IMR-90 (cell line): Measurements from ENCODE around the gene RCAN2. TPM values are rescaled to one million over a fixed set of nuclear protein-coding genes. Genes with fewer than 3 reads are reported as not detected.

ENCODE experiments used
- ATAC-seq: fragments of 200-7000 bp; cut with Tn5 transposase; 2 replicates; pipeline ENCODE4 v1.9.1; 2020; ENCODE audit warnings: low read depth, mild to moderate bottlenecking, moderate library complexity
- BruUV-seq: library from RNA; stranded (reverse); fragments of 400-500 nt; replicated peaks from 2 replicates; lab custom pipeline; 2021; lab: Mats Ljungman, UMichigan
- CTCF ChIA-PET: fragments of 300-600 bp; formaldehyde crosslinking; extraction: SDS; loops from one replicate; lab custom pipeline; 2021; ENCODE audit warnings: antibody characterized with exemption; lab: Yijun Ruan, JAX
- POLR2A ChIA-PET: fragments of 300-600 bp; sonication (Branson Sonifier 250); formaldehyde crosslinking; loops from one replicate; lab custom pipeline; 2022; ENCODE audit warnings: antibody characterized with exemption; ENCODE audit not compliant: unreplicated experiment; lab: Charles Lee
- DNase-seq: peaks from one replicate; pipeline ENCODE4 v3.0.0; 2013
- H2AFZ ChIP-seq: replicated peaks from 2 replicates; pipeline ENCODE3; 2013; ENCODE audit warnings: low read length, mild to moderate bottlenecking; ENCODE audit not compliant: poor library complexity
- H2AK5ac ChIP-seq: 2 replicates; pipeline ENCODE4 v1.6.1; 2013; ENCODE audit warnings: low read depth, low read length, inconsistent platforms
- H2AK9ac ChIP-seq: replicated peaks from 2 replicates; pipeline ENCODE3; 2013; ENCODE audit warnings: mild to moderate bottlenecking, low read depth, low read length, moderate library complexity; ENCODE audit not compliant: poor library complexity
- H2BK120ac ChIP-seq: 2 replicates; pipeline ENCODE4 v1.6.1; 2013; ENCODE audit warnings: low read depth, low read length, inconsistent platforms
- H2BK15ac ChIP-seq: 3 replicates; pipeline ENCODE4 v1.6.1; 2013; ENCODE audit warnings: low read depth, low read length, inconsistent platforms
- H2BK20ac ChIP-seq: 2 replicates; pipeline ENCODE4 v1.6.1; 2013; ENCODE audit warnings: low read depth, mild to moderate bottlenecking, inconsistent platforms, low read length, moderate library complexity
- H2BK5ac ChIP-seq: 2 replicates; pipeline ENCODE4 v1.6.1; 2013; ENCODE audit warnings: mild to moderate bottlenecking, low read depth, low read length, inconsistent platforms; ENCODE audit not compliant: poor library complexity, severe bottlenecking
- H3K14ac ChIP-seq: replicated peaks from 2 replicates; pipeline ENCODE4 v1.6.1; 2013; ENCODE audit warnings: low read depth, low read length, inconsistent platforms
- H3K18ac ChIP-seq: 2 replicates; pipeline ENCODE4 v1.6.1; 2013; ENCODE audit warnings: low read depth, low read length, control low read depth
- H3K23ac ChIP-seq: 2 replicates; pipeline ENCODE4 v1.6.1; 2013; ENCODE audit warnings: low read depth, low read length, inconsistent platforms
- H3K27ac ChIP-seq: 2 replicates; pipeline ENCODE4 v1.5.1; 2013; ENCODE audit warnings: mild to moderate bottlenecking, control low read depth, low read length; ENCODE audit not compliant: insufficient read depth
- H3K27me3 ChIP-seq: 2 replicates; pipeline ENCODE4 v1.6.1; 2013; ENCODE audit warnings: low read length; ENCODE audit not compliant: control insufficient read depth, insufficient read depth
- H3K36me3 ChIP-seq: 2 replicates; pipeline ENCODE4 v1.6.1; 2013; ENCODE audit warnings: low read length, mixed read lengths; ENCODE audit not compliant: control insufficient read depth, insufficient read depth
- H3K4ac ChIP-seq: 2 replicates; pipeline ENCODE4 v1.6.1; 2013; ENCODE audit warnings: low read depth, low read length, inconsistent platforms
- H3K4me1 ChIP-seq: 2 replicates; pipeline ENCODE4 v1.6.1; 2013; ENCODE audit warnings: low read length, mixed read lengths; ENCODE audit not compliant: control insufficient read depth, insufficient read depth
- H3K4me2 ChIP-seq: 2 replicates; pipeline ENCODE4 v1.6.1; 2013; ENCODE audit warnings: low read depth, mild to moderate bottlenecking, control low read depth, low read length, moderate library complexity
- H3K4me3 ChIP-seq: 2 replicates; pipeline ENCODE4 v1.5.1; 2013; ENCODE audit warnings: low read depth, mild to moderate bottlenecking, control low read depth, low read length, moderate library complexity; ENCODE audit not compliant: insufficient read depth
- H3K56ac ChIP-seq: 2 replicates; pipeline ENCODE4 v1.6.1; 2013; ENCODE audit warnings: low read length, inconsistent platforms; ENCODE audit not compliant: insufficient read depth; ENCODE audit errors: extremely low read depth
- H3K79me1 ChIP-seq, 2 experiments: 2 replicates each; pipeline ENCODE4 v1.6.1; 2013; ENCODE audit warnings: low read length in 2 of 2, inconsistent platforms in 1 of 2, low read depth in 1 of 2
- H3K9ac ChIP-seq: 2 replicates; pipeline ENCODE4 v1.6.1; 2013; ENCODE audit warnings: low read depth, low read length, control low read depth
- H3K9me1 ChIP-seq: 2 replicates; pipeline ENCODE4 v1.6.1; 2013; ENCODE audit warnings: low read length, inconsistent platforms; ENCODE audit not compliant: insufficient read depth
- H3K9me3 ChIP-seq: 2 replicates; pipeline ENCODE4 v1.6.1; 2013; ENCODE audit warnings: low read length; ENCODE audit not compliant: control insufficient read depth, insufficient read depth
- H4K20me1 ChIP-seq: 2 replicates; pipeline ENCODE4 v1.6.1; 2013; ENCODE audit warnings: low read length, inconsistent platforms; ENCODE audit not compliant: insufficient read depth
- H4K5ac ChIP-seq: 2 replicates; pipeline ENCODE4 v1.6.1; 2013; ENCODE audit warnings: mild to moderate bottlenecking, low read depth, low read length, control low read depth
- H4K8ac ChIP-seq, 2 experiments: 2 replicates each; pipeline ENCODE4 v1.6.1; 2013; ENCODE audit warnings: low read depth in 2 of 2, low read length in 2 of 2, control low read depth in 1 of 2, inconsistent platforms in 1 of 2
- H4K91ac ChIP-seq: 2 replicates; pipeline ENCODE4 v1.6.1; 2013; ENCODE audit warnings: low read depth, low read length, inconsistent platforms; ENCODE audit not compliant: insufficient read depth
- BHLHE40 ChIP-seq: fragments of 150-350 bp; IDR thresholded peaks from 2 replicates; pipeline ENCODE4 v1.6.1; 2016; ENCODE audit warnings: mild to moderate bottlenecking, low read depth, low read length
- CEBPB ChIP-seq: IDR thresholded peaks from 2 replicates; pipeline ENCODE4 v1.6.1; 2012; ENCODE audit warnings: low read depth, low read length, improper control_type of control experiment
- CHD1 ChIP-seq: IDR thresholded peaks from 2 replicates; pipeline ENCODE4 v1.6.1; 2012; ENCODE audit warnings: low read depth, low read length, improper control_type of control experiment
- CTCF ChIP-seq: conservative IDR thresholded peaks from 2 replicates; pipeline ENCODE4 v1.5.1; 2012; ENCODE audit warnings: mild to moderate bottlenecking, low read depth, low read length, improper control_type of control experiment
- FOS ChIP-seq: fragments of 150-350 bp; IDR thresholded peaks from 2 replicates; pipeline ENCODE4 v1.6.1; 2016; ENCODE audit warnings: low read depth, low read length
- MXI1 ChIP-seq: IDR thresholded peaks from 2 replicates; pipeline ENCODE4 v1.6.1; 2012; ENCODE audit warnings: low read depth, mild to moderate bottlenecking, low read length, moderate library complexity, borderline replicate concordance
- RCOR1 ChIP-seq: IDR thresholded peaks from 2 replicates; pipeline ENCODE4 v1.6.1; 2012; ENCODE audit warnings: mild to moderate bottlenecking, low read length, improper control_type of control experiment; ENCODE audit not compliant: insufficient replicate concordance
- SMC3 ChIP-seq: fragments of 150-350 bp; IDR thresholded peaks from 2 replicates; pipeline ENCODE4 v1.6.1; 2016; ENCODE audit warnings: low read depth, mild to moderate bottlenecking, antibody characterized with exemption, low read length, moderate library complexity
- WGBS, 2 experiments: methylation state at CpG; one replicate each; pipeline versions ENCODE4 v1.1.5 to v1.1.7; 2013; ENCODE audit warnings: missing lambda C conversion rate in 2 of 2; ENCODE audit not compliant: insufficient read length in 1 of 2; ENCODE audit errors: extremely low coverage in 2 of 2; 5-methylcytosine and 5-hydroxymethylcytosine counted together
- dilution Hi-C: fragments of 300-500 bp; cut with HindIII; formaldehyde crosslinking; loops from one replicate; pipeline ENCODE4 v1.14.3; 2018; ENCODE audit warnings: low sequenced_read_pairs; ENCODE audit not compliant: unreplicated experiment
- in situ Hi-C: fragments of 300-500 bp; cut with MboI; formaldehyde crosslinking; loops from 3 replicates; pipeline ENCODE4 v1.14.3; 2019; ENCODE audit warnings: low sequenced_read_pairs, inconsistent platforms, mixed read lengths
- intact Hi-C: fragments of 100-400 bp; cut with micrococcal nuclease; formaldehyde crosslinking; loops from 2 replicates; pipeline ENCODE4 v1.10.0; 2022
- polyA plus RNA-seq, 3 experiments: library from polyadenylated mRNA; depleted of rRNA; stranded (reverse); fragments of >200 nt; gene quantifications; 2 replicates each; pipeline ENCODE4 v1.2.3, GENCODE V29; 2012; ENCODE audit warnings: low replicate concordance in 1 of 3
- total RNA-seq: library from RNA; depleted of rRNA; stranded (reverse); fragments of >200 nt; gene quantifications from 2 replicates; pipeline ENCODE4 v1.2.3, GENCODE V29; 2012

The RCAN2 gene
- total and polyA plus RNA-seq, 2 of the 4 experiments (the other 2 are of a cell fraction) = 1.3 to 1.8 TPM

GRCh38 chr6:46203391-46204177, 287.7 kb downstream of the RCAN2 start:
- H4K8ac ChIP-seq = no peak overlapping the region
- H3K9ac ChIP-seq = no peak overlapping the region
- in situ Hi-C loops (no loop called here), dilution Hi-C loops (no loop called here), intact Hi-C loops (no loop called here)
- BruUV-seq = no TSS peak
- H2BK20ac ChIP-seq = no peak overlapping the region
- no peak overlapping the region for H2AFZ ChIP-seq
- H3K14ac ChIP-seq = no peak overlapping the region
- H3K56ac ChIP-seq = no peak overlapping the region
- H2BK5ac ChIP-seq = no peak overlapping the region
- no peaks in the 10 kb centered on the region for H3K9me1 ChIP-seq
- no peak overlapping the region for H2BK15ac ChIP-seq
- ATAC-seq (no peak), DNase-seq (no peak)
- no peaks in the 10 kb centered on the region for H3K36me3 ChIP-seq
- H3K18ac ChIP-seq = no peak overlapping the region
- H3K4me3 ChIP-seq = no peak overlapping the region
- no peaks in the 10 kb centered on the region for H3K79me1 ChIP-seq
- no peak overlapping the region for H3K27ac ChIP-seq
- no peak for TF ChIP-seq SMC3
- no peak for TF ChIP-seq RCOR1
- TF ChIP-seq CEBPB = no peak
- no peak for TF ChIP-seq BHLHE40
- TF ChIP-seq FOS = no peak
- no peak for TF ChIP-seq CHD1
- TF ChIP-seq CTCF = no peak
- TF ChIP-seq MXI1 = no peak
- H3K4me1 ChIP-seq = no peaks in the 10 kb centered on the region
- ChIA-PET CTCF (no interaction called here), POLR2A (no interaction called here)
- no peak overlapping the region for H4K91ac ChIP-seq
- no peak overlapping the region for H4K5ac ChIP-seq
- H2AK9ac ChIP-seq = no peak overlapping the region
- WGBS, 2 experiments = no CpG with 5 or more reads among the region's 2 CpGs
- no peak overlapping the region for H2AK5ac ChIP-seq
- no peak overlapping the region for H3K23ac ChIP-seq
- no peaks in the 10 kb centered on the region for H3K9me3 ChIP-seq
- no peaks in the 10 kb centered on the region for H3K27me3 ChIP-seq
- no peak overlapping the region for H3K4me2 ChIP-seq
- no peak overlapping the region for H3K4ac ChIP-seq
- H2BK120ac ChIP-seq = no peak overlapping the region
- H4K20me1 ChIP-seq = no peaks in the 10 kb centered on the region
